Large intestine (tissue), 12 donors: Measurements from ENCODE around the gene TMEM135. TPM values are rescaled to one million over a fixed set of nuclear protein-coding genes. Genes with fewer than 3 reads are reported as not detected.
A peak's percentile ranks its signal among the peaks of the same experiment; 100 is the strongest.
"Not testable (repeated sequence)": the region's sequence is repeated elsewhere in the genome, so short reads cannot be mapped to it uniquely, and the experiment has no call there.

Source experiments
- DNase-seq, 2 donors: peaks; one replicate each; pipeline versions ENCODE4 v3.0.0 to v3.0.0-alpha.2; 2013
- H3K27ac ChIP-seq: one replicate; pipeline ENCODE4 v1.5.1; 2013; ENCODE audit warnings: low read length
- H3K27me3 ChIP-seq: 2 replicates; pipeline ENCODE4 v1.6.1; 2013; ENCODE audit warnings: low read length; ENCODE audit not compliant: control insufficient read depth, insufficient read depth
- H3K36me3 ChIP-seq: 2 replicates; pipeline ENCODE4 v1.6.1; 2013; ENCODE audit warnings: low read length; ENCODE audit not compliant: control insufficient read depth, insufficient read depth
- H3K4me1 ChIP-seq: one replicate; pipeline ENCODE4 v1.6.1; 2013; ENCODE audit warnings: low read length; ENCODE audit not compliant: control insufficient read depth, insufficient read depth
- H3K4me3 ChIP-seq: one replicate; pipeline ENCODE4 v1.5.1; 2013; ENCODE audit warnings: low read length
- H3K9me3 ChIP-seq: one replicate; pipeline ENCODE4 v1.6.1; 2013; ENCODE audit warnings: mild to moderate bottlenecking, low read depth, low read length, moderate library complexity; ENCODE audit not compliant: control insufficient read depth
- WGBS: methylation state at CpG from one replicate; pipeline ENCODE4 v1.1.5; 2013; ENCODE audit warnings: low lambda C conversion rate; ENCODE audit not compliant: insufficient coverage; 5-methylcytosine and 5-hydroxymethylcytosine counted together
- long read RNA-seq, 11 donors: transcript quantifications; one replicate each; lab custom pipeline, GENCODE V29; 2026
- polyA plus RNA-seq: library from polyadenylated mRNA; unstranded; fragments of 120-200 nt; gene quantifications from one replicate; pipeline ENCODE4 v1.2.1, GENCODE V29; 2013

TMEM135 gene
- polyA plus RNA-seq: 19.9 TPM
- long read RNA-seq, donor 1, partial matches to known transcripts: 0 of 1 reads
- long read RNA-seq, donor 1, other reads (novel, unspliced or antisense): 0 of 1 reads
- long read RNA-seq, donor 2, partial matches to known transcripts: 0 of 1 reads
- long read RNA-seq, donor 2, other reads (novel, unspliced or antisense): 0 of 1 reads
- long read RNA-seq, donor 3: 0 reads
- long read RNA-seq, donor 4, partial matches to known transcripts: 0 of 1 reads
- long read RNA-seq, donor 4, other reads (novel, unspliced or antisense): 0 of 1 reads
- long read RNA-seq, donor 5, partial matches to known transcripts: 0 of 4 reads
- long read RNA-seq, donor 5, other reads (novel, unspliced or antisense): 0 of 4 reads
- long read RNA-seq, donor 6, partial matches to known transcripts: 0 of 5 reads
- long read RNA-seq, donor 6, other reads (novel, unspliced or antisense): 0 of 5 reads
- long read RNA-seq, donor 7, partial matches to known transcripts: 0 of 1 reads
- long read RNA-seq, donor 7, other reads (novel, unspliced or antisense): 0 of 1 reads
- long read RNA-seq, donor 8, partial matches to known transcripts: 0 of 4 reads
- long read RNA-seq, donor 8, other reads (novel, unspliced or antisense): 0 of 4 reads
- long read RNA-seq, donor 9, partial matches to known transcripts: 0 of 2 reads
- long read RNA-seq, donor 9, other reads (novel, unspliced or antisense): 0 of 2 reads
- long read RNA-seq, donor 10, transcript TMEM135-201 (15 exons, 2,433 nt): major isoform, 6 of 6 reads
- long read RNA-seq, donor 10, partial matches to known transcripts: 0 of 6 reads
- long read RNA-seq, donor 10, other reads (novel, unspliced or antisense): 0 of 6 reads
- long read RNA-seq, donor 11, partial matches to known transcripts: 0 of 4 reads
- long read RNA-seq, donor 11, other reads (novel, unspliced or antisense): 0 of 4 reads

DNA sequence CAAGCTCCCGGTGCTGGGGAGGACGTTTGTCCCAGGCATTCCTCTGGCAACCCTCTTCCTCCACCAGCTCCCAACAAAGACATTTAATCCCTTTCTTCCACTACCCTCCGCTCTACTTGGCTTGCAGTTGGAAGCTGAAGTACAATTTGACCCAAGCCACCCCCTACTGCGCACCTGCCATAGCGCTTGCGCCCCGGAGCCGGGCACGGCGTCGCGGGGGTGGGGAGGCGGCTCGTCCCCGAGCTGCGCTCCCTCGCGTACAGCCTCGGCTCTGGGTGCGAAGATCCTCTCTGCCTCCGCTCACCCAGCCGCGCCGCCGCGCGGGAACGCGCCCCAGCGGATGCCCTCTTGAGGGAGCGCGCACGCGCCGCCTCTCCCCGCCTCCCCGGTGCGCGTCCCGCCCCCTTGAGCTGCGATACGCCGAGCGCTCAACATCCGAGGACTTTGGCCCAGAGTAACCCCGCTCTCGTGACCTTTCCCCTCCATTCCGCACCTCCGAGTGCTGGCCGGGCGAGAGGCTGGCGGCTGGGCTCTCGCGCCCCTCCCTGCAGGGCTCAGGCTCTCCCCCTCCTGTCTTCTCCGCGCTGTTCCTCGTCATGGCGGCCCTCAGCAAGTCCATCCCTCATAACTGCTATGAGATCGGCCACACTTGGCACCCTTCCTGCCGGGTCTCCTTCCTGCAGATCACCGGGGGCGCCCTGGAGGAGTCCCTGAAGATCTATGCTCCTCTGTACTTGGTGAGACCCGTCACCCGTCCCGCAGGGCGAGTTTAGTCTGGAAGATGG is at the start of gene TMEM135:
TMEM135 (plus strand) TSS at position 485 of the 785 bp plus-strand sequence; CDS start at position 597, 112 bp downstream.
- Histone ChIP-seq H3K27ac (peak within 1 kb of the TSS; percentile 79), H3K36me3 (no peaks in the 10 kb centered on the region), H3K4me1 (peaks cover 12% of the 10 kb centered on the region), H3K27me3 (no peaks in the 10 kb centered on the region), H3K9me3 (no peaks in the 10 kb centered on the region), H3K4me3 (peak within 1 kb of the TSS; percentile 87)
- peak; percentile 96 to 98 for DNase-seq
- 0% methylated on average over 1 of the region's 66 CpGs for WGBS

DNA sequence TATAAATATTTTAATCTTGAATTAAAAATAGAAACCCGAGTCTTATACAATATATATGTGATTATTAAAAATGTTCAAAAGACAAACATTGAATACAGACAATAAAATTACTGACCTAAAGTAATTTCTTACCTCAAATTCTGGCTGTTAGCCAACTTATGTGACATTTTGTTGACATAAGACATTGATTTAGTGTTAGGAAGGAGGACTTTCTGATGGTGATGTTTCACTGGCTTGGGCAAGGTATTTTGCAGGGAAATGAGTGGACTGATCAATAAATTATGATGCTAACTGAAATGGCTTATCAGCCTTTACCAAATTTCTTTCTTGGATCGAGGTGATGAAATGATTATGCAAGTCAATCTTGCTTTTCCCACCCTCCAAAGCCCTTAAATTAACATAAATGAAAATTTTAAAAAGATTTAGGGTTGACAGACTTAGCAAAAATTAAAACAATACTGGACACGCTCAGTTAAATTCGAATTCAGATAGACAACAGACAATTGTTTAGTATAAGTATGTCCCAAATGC is 49.3 kb upstream of the TMEM135 start:
- no peaks in the 10 kb centered on the region for H3K9me3 ChIP-seq
- 95% methylated on average over 3 of the region's 4 CpGs for WGBS
- no peak overlapping the region for H3K4me3 ChIP-seq
- no peak for DNase-seq
- H3K36me3 ChIP-seq: no peaks in the 10 kb centered on the region
- H3K27me3 ChIP-seq: no peaks in the 10 kb centered on the region
- H3K27ac ChIP-seq: no peak overlapping the region
- no peaks in the 10 kb centered on the region for H3K4me1 ChIP-seq

DNA sequence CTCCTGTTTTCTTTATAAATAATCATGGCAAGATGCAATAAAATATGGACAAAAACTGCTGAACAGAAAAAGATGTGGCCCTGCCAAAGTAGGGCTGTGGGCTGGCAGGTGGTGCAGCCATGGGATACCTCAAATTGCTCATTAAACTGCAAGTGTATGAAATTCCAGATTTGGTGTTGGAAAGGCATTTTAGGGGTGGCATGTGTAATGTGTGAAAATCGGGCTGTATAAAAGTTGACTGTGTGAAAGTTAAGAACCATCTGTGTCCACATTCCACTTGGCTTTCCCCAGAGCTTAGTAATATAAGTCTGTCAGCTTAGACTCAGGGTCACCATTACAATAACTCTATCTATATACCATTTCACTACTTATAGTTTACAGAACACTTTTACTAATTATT is 47.7 kb upstream of the TMEM135 start:
- no CpG with 5 or more reads among the region's 1 CpG for WGBS
- no peak overlapping the region for H3K4me3 ChIP-seq
- H3K9me3 ChIP-seq: no peaks in the 10 kb centered on the region
- DNase-seq: no peak
- no peaks in the 10 kb centered on the region for H3K27me3 ChIP-seq
- H3K27ac ChIP-seq: no peak overlapping the region
- no peaks in the 10 kb centered on the region for H3K4me1 ChIP-seq
- no peaks in the 10 kb centered on the region for H3K36me3 ChIP-seq

DNA sequence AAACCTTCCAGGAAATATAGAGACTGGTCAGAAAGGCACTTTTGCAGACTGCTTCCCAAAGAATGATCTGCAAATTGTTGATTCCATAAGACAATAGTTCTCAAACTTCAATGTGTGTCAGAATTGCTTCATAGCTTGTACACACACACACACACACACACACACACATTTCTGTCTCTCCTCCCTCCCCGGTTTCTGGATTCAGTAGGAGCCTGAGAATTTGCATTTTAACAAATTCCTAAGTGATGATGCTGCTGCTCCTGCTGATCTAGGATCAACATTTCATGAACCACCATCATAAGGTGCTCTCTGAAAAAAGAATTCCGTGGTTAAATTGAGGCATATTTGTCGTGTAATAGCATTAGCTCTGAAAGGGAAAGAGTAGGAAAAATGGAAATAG is 47.2 kb upstream of the TMEM135 start:
- Histone ChIP-seq H3K4me3 (no peak overlapping the region), H3K4me1 (no peaks in the 10 kb centered on the region), H3K9me3 (no peaks in the 10 kb centered on the region), H3K27me3 (no peaks in the 10 kb centered on the region), H3K36me3 (no peaks in the 10 kb centered on the region), H3K27ac (no peak overlapping the region)
- no CpG with 5 or more reads among the region's 3 CpGs for WGBS
- no peak for DNase-seq

DNA sequence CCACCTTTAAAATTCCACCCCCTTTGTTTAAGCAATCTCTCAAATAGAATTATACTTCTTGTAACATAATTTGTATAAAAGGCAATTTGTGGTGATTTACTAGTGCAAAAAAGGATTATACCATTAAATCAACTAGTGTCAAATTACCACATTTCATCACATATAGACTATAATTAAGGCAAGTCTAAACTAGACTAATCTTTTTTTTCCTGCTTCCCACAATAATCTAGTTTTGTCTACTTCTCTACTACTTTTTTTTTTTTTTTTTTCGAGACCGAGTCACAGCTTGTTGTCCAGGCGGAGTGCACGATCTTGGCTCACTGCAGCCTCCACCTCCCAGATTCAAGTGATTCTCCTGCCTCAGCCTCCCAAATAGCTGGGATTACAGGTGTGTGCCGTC is 46.4 kb upstream of the TMEM135 start:
- Histone ChIP-seq H3K27me3 (no peaks in the 10 kb centered on the region), H3K36me3 (no peaks in the 10 kb centered on the region), H3K9me3 (no peaks in the 10 kb centered on the region), H3K27ac (no peak overlapping the region), H3K4me3 (no peak overlapping the region), H3K4me1 (no peaks in the 10 kb centered on the region)
- DNase-seq: no peak
- no CpG with 5 or more reads among the region's 5 CpGs for WGBS

DNA sequence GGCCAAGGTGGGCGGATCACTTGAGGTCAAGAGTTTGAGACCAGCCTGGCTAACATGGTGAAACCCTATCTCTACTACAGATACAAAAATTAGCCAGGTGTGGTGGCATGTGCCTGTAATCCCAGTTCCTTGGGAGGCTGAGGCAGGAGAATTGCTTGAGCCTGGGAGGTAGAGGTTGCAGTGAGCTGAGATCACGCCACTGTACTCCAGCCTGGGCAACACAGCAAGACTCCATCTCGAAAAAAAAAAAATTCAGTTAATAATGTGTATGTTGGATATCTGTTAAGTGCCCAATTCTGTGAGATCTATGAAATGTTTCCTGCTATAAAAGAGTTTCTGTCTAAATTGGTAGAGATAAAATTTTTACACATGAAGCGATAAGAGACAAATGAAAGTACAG is 45.4 kb upstream of the TMEM135 start:
- not testable (repeated sequence) for H3K9me3 ChIP-seq, H3K27ac ChIP-seq, H3K27me3 ChIP-seq, H3K4me1 ChIP-seq, DNase-seq, H3K36me3 ChIP-seq, H3K4me3 ChIP-seq
- 100% methylated on average over 1 of the region's 4 CpGs for WGBS

DNA sequence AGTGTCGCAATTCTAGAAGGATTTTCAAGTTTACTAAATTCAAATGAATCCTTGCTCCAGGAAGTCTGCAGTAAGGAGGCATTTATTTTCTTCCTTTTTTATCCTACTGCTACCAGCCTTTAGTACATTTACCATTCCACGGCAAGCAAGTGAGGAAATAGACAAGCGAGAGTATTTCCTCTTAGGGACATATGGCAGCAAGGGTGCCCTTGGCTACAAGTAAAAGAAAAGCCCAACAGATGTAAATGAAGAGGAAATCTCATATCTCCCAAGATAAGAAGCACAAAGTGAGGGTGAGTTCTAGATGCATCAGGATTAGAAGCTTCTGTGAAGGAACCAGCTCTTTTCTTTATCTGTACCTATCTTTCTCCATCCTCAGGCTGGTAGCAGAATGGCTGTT is 44.7 kb upstream of the TMEM135 start:
- no peak for DNase-seq
- Histone ChIP-seq H3K36me3 (no peaks in the 10 kb centered on the region), H3K4me1 (no peaks in the 10 kb centered on the region), H3K9me3 (no peaks in the 10 kb centered on the region), H3K27ac (no peak overlapping the region), H3K27me3 (no peaks in the 10 kb centered on the region), H3K4me3 (no peak overlapping the region)
- WGBS: 100% methylated on average over 1 of the region's 3 CpGs

DNA sequence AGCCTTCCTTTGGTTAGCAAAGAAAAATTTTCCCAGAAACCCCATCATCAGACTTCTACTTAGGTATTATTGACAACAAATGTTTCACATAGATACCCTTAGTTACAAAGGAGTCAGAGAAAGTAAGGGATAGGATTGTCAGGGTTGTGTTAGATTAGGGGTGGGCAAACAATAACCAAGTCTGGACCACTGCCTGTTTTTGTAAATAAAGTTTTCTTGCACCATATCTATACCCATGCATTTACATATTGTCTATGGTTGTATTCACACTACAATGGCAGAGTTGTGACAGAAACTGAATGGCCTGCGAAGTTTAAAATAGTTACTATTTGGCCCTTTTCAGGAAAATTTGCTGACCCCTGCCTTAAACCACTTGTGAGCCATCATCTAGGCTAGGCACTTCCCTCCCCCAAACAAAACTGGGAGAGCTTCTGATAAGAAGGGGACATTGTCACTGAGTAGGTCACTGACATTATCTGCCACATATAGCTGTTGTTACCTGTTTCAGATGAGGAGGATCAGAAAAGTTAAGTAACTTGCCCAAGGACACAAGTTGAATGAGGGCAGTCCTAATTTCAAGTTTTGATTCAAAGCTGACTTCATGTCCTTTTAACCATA is 40.7 kb upstream of the TMEM135 start:
- H3K4me1 ChIP-seq: no peaks in the 10 kb centered on the region
- H3K36me3 ChIP-seq: no peaks in the 10 kb centered on the region
- no peaks in the 10 kb centered on the region for H3K9me3 ChIP-seq
- WGBS: no CpG with 5 or more reads among the region's 1 CpG
- DNase-seq: no peak
- no peak overlapping the region for H3K4me3 ChIP-seq
- H3K27me3 ChIP-seq: no peaks in the 10 kb centered on the region
- H3K27ac ChIP-seq: no peak overlapping the region

DNA sequence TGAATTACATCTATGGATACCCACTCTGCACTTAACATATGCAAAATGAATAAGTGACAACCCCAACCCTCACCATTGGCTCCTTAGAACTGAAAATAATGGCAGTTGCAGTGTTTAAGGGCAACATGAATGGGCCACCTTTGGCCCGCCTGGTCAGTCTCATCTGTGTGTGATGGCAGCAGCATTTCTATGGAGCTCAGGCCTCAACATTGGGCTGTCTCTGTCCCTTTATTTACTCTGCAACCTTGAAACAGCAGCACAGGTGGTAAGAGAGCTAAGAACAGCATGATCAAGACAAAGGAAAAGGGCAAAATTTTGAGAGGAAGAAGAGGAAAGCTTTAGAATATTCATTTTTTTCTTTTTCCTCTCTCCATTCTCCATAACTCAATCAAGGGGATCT is 38.3 kb upstream of the TMEM135 start:
- DNase-seq: no peak
- no CpG with 5 or more reads among the region's 1 CpG for WGBS
- Histone ChIP-seq H3K27me3 (no peaks in the 10 kb centered on the region), H3K36me3 (no peaks in the 10 kb centered on the region), H3K27ac (no peak overlapping the region), H3K9me3 (no peaks in the 10 kb centered on the region), H3K4me3 (no peak overlapping the region), H3K4me1 (no peaks in the 10 kb centered on the region)
